ENCODE measurements around the gene MAGEA3. TPM values are rescaled to one million over a fixed set of nuclear protein-coding genes. Genes with fewer than 3 reads are reported as not detected.

MAGEA3 gene
- total and polyA plus RNA-seq, 2 of the 8 experiments (the other 6 are each of a cell fraction or from before 2014, with no cell fraction given), result 0.06 TPM; not detected in 1

DNA sequence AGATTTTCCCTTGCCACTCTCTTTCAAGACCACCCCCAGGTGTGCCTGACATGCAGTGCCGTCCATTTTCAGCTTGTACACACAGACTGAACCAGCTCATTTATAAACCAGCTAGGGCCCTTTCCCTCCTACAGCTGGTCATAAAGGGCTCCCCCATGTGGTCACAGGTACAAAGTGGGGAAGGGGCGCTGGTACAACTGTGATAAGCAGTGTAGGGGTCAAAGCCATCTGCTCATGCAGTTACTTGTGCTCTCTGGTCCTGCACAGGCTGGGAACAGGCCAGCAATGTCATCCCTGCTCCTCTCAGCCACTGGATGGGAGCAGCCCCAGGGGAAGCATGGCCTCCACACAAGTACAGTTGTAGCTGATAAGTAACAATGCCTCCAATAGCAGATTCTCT, 40.3 kb upstream of the MAGEA3 start:
- Histone ChIP-seq H2BK15ac (ENCODE audit: low read length) (no peak overlapping the region), H3K4ac (replicated peaks; ENCODE audit: insufficient read length, low read depth, low read length) (no peak overlapping the region), H3K4me1 (replicated peaks in 1 of 4; ENCODE audit: control insufficient read depth in 3 of 4, insufficient read depth in 4 of 4, low read length in 3 of 4) (no peaks in the 10 kb centered on the region), H3K4me2 (ENCODE audit: insufficient read depth in 1 of 2, low read depth in 2 of 2, low read length in 2 of 2) (no peak overlapping the region), H3K36me3 (ENCODE audit: control insufficient read depth in 2 of 4, insufficient read depth in 4 of 4, low read length in 3 of 4) (no peaks in the 10 kb centered on the region), H3K23me2 (ENCODE audit: low read depth, low read length) (no peaks in the 10 kb centered on the region), H4K20me1 (replicated peaks in 1 of 2; ENCODE audit: control insufficient read depth in 1 of 2, insufficient read depth in 2 of 2, low read length in 2 of 2) (peaks cover 0 to 1% of the 10 kb centered on the region in 2 experiments), H3K27me3 (replicated peaks in 1 of 4; ENCODE audit: control insufficient read depth in 3 of 4, extremely low read depth in 1 of 4, insufficient read depth in 3 of 4, low read length in 3 of 4) (no peaks in the 10 kb centered on the region), H2BK5ac (ENCODE audit: low read depth, low read length) (no peak overlapping the region), H2BK120ac (replicated peaks; ENCODE audit: low read depth, low read length) (no peak overlapping the region), H3K9me3 (ENCODE audit: insufficient read depth in 2 of 2, low read depth in 1 of 2, low read length in 1 of 2) (no peaks in the 10 kb centered on the region), H2BK12ac (ENCODE audit: low read depth, low read length) (no peak overlapping the region), H3K18ac (ENCODE audit: extremely low read depth, low read length) (no peak overlapping the region), H2BK20ac (ENCODE audit: low read length) (no peak overlapping the region), H3K9ac (replicated peaks in 1 of 4; ENCODE audit: extremely low read depth in 1 of 4, low read depth in 3 of 4, low read length in 3 of 4) (no peak overlapping the region), H4K8ac (ENCODE audit: extremely low read depth, insufficient read depth, low read length) (no peak overlapping the region), H3K14ac (ENCODE audit: insufficient read length) (no peak overlapping the region), H2AK5ac (ENCODE audit: low read depth, low read length) (no peak overlapping the region), H3K79me1 (ENCODE audit: low read depth, low read length) (no peaks in the 10 kb centered on the region), H4K5ac (ENCODE audit: insufficient read length, low read depth, low read length) (no peak overlapping the region), H3K23ac (ENCODE audit: insufficient read length) (no peak overlapping the region), H3K4me3 (ENCODE audit: extremely low read depth in 1 of 4, insufficient read depth in 2 of 4, low read depth in 3 of 4, low read length in 4 of 4) (no peak overlapping the region), H3K56ac (replicated peaks; ENCODE audit: insufficient read length, low read depth, low read length) (no peak overlapping the region), H3K27ac (ENCODE audit: low read depth, low read length) (no peak overlapping the region), H2AFZ (ENCODE audit: low read length) (no peak overlapping the region), H3K79me2 (ENCODE audit: control insufficient read depth in 1 of 2, insufficient read depth in 2 of 2, low read length in 2 of 2) (no peaks in the 10 kb centered on the region), H4K91ac (replicated peaks; ENCODE audit: insufficient read length, low read length) (no peak overlapping the region)
- no peak for FAIRE-seq
- WGBS, 2 experiments (ENCODE audit: extremely low coverage in 1 of 2, insufficient coverage in 1 of 2, insufficient read length in 1 of 2, insufficient replicate concordance in 2 of 2, low coverage in 1 of 2, low lambda C conversion rate in 2 of 2, missing lambda C conversion rate in 1 of 2), result 44% methylated on average over 1 of the region's 2 CpGs; no CpG with 5 or more reads in 1 of the 2 experiments
- ChIA-PET POLR2A (ENCODE audit: partially characterized antibody) (interaction anchor here (0.6 kb wide), 1 partner anchor 1010 kb away, joined by 3 read pairs; no protein-coding TSS in a partner anchor), CTCF (ENCODE audit: partially characterized antibody) (interaction anchor here (0.7 to 8.3 kb wide), 11 partner anchors 8 to 907 kb away, joined by 3 to 58 read pairs (median 3); no protein-coding TSS in a partner anchor)
- DNase-seq (ENCODE audit: low read depth in 1 of 2, low spot score in 2 of 2), result peak in 1 of 2 experiments; percentile 48
- no peak for TF ChIP-seq HDAC6 (IDR thresholded peaks at IDR 0.05; ENCODE audit: low read depth, low read length)
- TF ChIP-seq NANOG (IDR thresholded peaks at IDR 0.05; ENCODE audit: insufficient read depth, low read depth, low read length, poor library complexity, severe bottlenecking), result no peak
- TF ChIP-seq CHD1 (IDR thresholded peaks at IDR 0.05; ENCODE audit: low read depth, low read length), result no peak
- TF ChIP-seq KDM1A (IDR thresholded peaks at IDR 0.05; ENCODE audit: borderline replicate concordance, low read length), result no peak
- TF ChIP-seq POLR2A (IDR thresholded peaks at IDR 0.05; ENCODE audit: control extremely low read depth in 1 of 2, low read depth in 2 of 2, low read length in 2 of 2), result no peak
- no peak for TF ChIP-seq EZH2 (IDR thresholded peaks at IDR 0.05; ENCODE audit: low read depth, low read length, severe bottlenecking)
- TF ChIP-seq SP1 (IDR thresholded peaks at IDR 0.05; ENCODE audit: low read depth, low read length), result no peak
- TF ChIP-seq, protein P1, sequence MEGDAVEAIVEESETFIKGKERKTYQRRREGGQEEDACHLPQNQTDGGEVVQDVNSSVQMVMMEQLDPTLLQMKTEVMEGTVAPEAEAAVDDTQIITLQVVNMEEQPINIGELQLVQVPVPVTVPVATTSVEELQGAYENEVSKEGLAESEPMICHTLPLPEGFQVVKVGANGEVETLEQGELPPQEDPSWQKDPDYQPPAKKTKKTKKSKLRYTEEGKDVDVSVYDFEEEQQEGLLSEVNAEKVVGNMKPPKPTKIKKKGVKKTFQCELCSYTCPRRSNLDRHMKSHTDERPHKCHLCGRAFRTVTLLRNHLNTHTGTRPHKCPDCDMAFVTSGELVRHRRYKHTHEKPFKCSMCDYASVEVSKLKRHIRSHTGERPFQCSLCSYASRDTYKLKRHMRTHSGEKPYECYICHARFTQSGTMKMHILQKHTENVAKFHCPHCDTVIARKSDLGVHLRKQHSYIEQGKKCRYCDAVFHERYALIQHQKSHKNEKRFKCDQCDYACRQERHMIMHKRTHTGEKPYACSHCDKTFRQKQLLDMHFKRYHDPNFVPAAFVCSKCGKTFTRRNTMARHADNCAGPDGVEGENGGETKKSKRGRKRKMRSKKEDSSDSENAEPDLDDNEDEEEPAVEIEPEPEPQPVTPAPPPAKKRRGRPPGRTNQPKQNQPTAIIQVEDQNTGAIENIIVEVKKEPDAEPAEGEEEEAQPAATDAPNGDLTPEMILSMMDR (IDR thresholded peaks at IDR 0.05; ENCODE audit: control extremely low read depth in 1 of 3, insufficient read depth in 1 of 3, low read depth in 1 of 3, low read length in 3 of 3), result peak; percentile 38 to 60 (median 59)
- TF ChIP-seq, protein P2, sequence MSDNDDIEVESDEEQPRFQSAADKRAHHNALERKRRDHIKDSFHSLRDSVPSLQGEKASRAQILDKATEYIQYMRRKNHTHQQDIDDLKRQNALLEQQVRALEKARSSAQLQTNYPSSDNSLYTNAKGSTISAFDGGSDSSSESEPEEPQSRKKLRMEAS (IDR thresholded peaks at IDR 0.05), result no peak
- TF ChIP-seq YY1 (IDR thresholded peaks at IDR 0.05; ENCODE audit: low read depth, low read length), result no peak
- TF ChIP-seq KDM5A (IDR thresholded peaks at IDR 0.05; ENCODE audit: low read length), result no peak
- no peak for TF ChIP-seq ZNF274 (IDR thresholded peaks at IDR 0.05; ENCODE audit: borderline replicate concordance, extremely low read depth, low read length)

Data from H1 (cell line).